ENCODE measurements around the gene MNS1.
"Not testable (repeated sequence)": the region's sequence is repeated elsewhere in the genome, so short reads cannot be mapped to it uniquely, and the experiment has no call there.

MNS1 gene

GRCh38 chr15:56491110-56491722 is 26.3 kb upstream of the MNS1 start:
- TF ChIP-seq ZFX (IDR thresholded peaks at IDR 0.05; ENCODE audit: borderline replicate concordance) (no peak), CTCF (IDR thresholded peaks at IDR 0.05) (peak; percentile 93)
- no peak overlapping the region for H3K27ac ChIP-seq

DNA sequence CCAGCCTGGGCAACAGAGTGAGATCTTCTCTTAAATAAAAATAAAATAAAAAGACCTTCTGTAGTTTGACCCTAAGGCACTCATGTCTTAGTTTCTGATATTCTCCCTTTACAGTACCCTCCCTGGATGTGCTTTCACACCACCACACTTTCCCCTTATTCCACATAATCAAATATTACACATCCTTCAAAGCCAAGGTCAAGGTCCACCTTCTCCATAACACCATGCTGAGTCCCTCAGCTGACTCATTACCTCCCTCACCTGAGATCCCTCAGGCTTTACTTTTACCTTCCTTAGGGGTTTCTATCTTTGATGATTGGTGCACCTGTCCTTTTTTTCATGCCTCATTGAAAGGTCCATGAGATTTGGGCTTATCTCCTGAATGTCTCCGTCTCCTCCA is 25.5 kb upstream of the MNS1 start:
- TF ChIP-seq CTCF (IDR thresholded peaks at IDR 0.05) (no peak), ZFX (IDR thresholded peaks at IDR 0.05; ENCODE audit: borderline replicate concordance) (no peak)
- no peak overlapping the region for H3K27ac ChIP-seq

DNA sequence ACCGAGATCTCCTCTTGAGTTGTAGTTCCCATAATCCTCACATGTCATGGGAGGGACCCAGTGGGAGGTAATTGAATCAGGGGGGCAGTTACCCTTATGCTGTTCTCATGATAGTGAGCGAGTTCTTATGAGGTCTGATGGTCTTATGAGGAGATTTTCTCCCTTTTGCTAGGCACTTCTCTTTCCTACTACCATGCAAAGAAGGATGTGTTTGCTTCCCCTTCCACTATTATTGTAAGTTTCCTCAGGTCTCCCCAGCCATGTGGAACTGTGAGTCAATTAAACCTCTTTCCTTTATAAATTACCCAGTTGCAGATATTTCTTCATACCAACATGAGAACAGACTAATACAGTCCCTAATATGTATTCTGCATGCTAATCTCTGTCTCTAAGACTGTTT is 21.3 kb upstream of the MNS1 start:
- not testable (repeated sequence) for H3K27ac ChIP-seq

GRCh38 chr15:56485426-56485825 is 20.5 kb upstream of the MNS1 start:
- H3K27ac ChIP-seq = not testable (repeated sequence)

DNA sequence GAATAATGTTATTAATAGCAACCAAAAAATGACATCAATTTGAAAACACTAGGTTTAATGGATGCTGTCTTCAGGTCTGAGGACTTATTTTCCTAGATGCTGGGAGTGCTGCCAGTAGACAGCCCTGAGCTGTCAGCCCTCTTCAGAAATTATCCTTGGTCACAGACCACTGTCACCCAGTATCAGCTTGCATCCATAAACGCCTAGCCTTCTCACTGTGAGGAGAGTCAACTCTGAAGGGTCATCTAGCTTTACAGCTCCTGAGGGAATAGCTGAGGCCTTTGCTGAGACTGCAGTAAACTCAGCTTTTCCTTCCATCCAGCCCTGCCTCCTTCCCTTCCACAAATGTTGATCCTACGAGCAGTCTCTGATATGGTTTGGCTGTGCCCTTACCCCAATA is 19.4 kb upstream of the MNS1 start:
- TF ChIP-seq CTCF (IDR thresholded peaks at IDR 0.05) = no peak
- no peak for TF ChIP-seq ZFX (IDR thresholded peaks at IDR 0.05; ENCODE audit: borderline replicate concordance)

GRCh38 chr15:56475351-56475750 is 10.4 kb upstream of the MNS1 start:
- H3K27ac ChIP-seq = no peak overlapping the region
- TF ChIP-seq CTCF (IDR thresholded peaks at IDR 0.05) = no peak
- no peak for TF ChIP-seq ZFX (IDR thresholded peaks at IDR 0.05; ENCODE audit: borderline replicate concordance)

More for the DNA sequence above, 19.4 kb upstream of the MNS1 start:
- H3K27ac ChIP-seq = no peak overlapping the region

- no peak for TF ChIP-seq ZFX (IDR thresholded peaks at IDR 0.05; ENCODE audit: borderline replicate concordance)
- no peak for TF ChIP-seq CTCF (IDR thresholded peaks at IDR 0.05)
These were observed 8.1 kb upstream of the MNS1 start for GRCh38 chr15:56473017-56473416.

GRCh38 chr15:56472278-56472677 is 7.3 kb upstream of the MNS1 start:
- no peak for TF ChIP-seq CTCF (IDR thresholded peaks at IDR 0.05)
- TF ChIP-seq ZFX (IDR thresholded peaks at IDR 0.05; ENCODE audit: borderline replicate concordance) = no peak
- no peak overlapping the region for H3K27ac ChIP-seq

More at GRCh38 chr15:56473017-56473416, 8.1 kb upstream of the MNS1 start:
- no peak overlapping the region for H3K27ac ChIP-seq

All from 22Rv1 (cell line).